ENCODE data around the gene COPS9. TPM values are rescaled to one million over a fixed set of nuclear protein-coding genes. Genes with fewer than 3 reads are reported as not detected.

Gene COPS9
- total RNA-seq, 1 donor = 70.2 TPM

GRCh38 chr2:240168041-240168440 is 31.9 kb upstream of the COPS9 start:
- no peak overlapping the region for H3K27ac ChIP-seq (ENCODE audit: low read depth, low read length)
- H3K79me2 ChIP-seq (ENCODE audit: insufficient read depth, low read length) = no peaks in the 10 kb centered on the region
- H3K9me3 ChIP-seq (ENCODE audit: low read depth, low read length) = no peaks in the 10 kb centered on the region
- H3K36me3 ChIP-seq (ENCODE audit: insufficient read depth, low read length) = no peaks in the 10 kb centered on the region
- TF ChIP-seq, protein P1, sequence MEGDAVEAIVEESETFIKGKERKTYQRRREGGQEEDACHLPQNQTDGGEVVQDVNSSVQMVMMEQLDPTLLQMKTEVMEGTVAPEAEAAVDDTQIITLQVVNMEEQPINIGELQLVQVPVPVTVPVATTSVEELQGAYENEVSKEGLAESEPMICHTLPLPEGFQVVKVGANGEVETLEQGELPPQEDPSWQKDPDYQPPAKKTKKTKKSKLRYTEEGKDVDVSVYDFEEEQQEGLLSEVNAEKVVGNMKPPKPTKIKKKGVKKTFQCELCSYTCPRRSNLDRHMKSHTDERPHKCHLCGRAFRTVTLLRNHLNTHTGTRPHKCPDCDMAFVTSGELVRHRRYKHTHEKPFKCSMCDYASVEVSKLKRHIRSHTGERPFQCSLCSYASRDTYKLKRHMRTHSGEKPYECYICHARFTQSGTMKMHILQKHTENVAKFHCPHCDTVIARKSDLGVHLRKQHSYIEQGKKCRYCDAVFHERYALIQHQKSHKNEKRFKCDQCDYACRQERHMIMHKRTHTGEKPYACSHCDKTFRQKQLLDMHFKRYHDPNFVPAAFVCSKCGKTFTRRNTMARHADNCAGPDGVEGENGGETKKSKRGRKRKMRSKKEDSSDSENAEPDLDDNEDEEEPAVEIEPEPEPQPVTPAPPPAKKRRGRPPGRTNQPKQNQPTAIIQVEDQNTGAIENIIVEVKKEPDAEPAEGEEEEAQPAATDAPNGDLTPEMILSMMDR (IDR thresholded peaks at IDR 0.05; ENCODE audit: extremely low read depth, low read depth, low read length) = no peak
- peaks cover 14% of the 10 kb centered on the region for H3K27me3 ChIP-seq (ENCODE audit: insufficient read depth, low read length)
- DNase-seq (ENCODE audit: insufficient read length, low spot score, missing footprints) = peak; percentile 14
- no peak overlapping the region for H2AFZ ChIP-seq (ENCODE audit: low read length)
- no peak overlapping the region for H3K4me3 ChIP-seq (ENCODE audit: insufficient read depth, low read length)
- no peak overlapping the region for H3K4me2 ChIP-seq (ENCODE audit: insufficient read depth, low read length)
- H3K4me1 ChIP-seq (ENCODE audit: insufficient read depth, low read length) = no peaks in the 10 kb centered on the region
- no peaks in the 10 kb centered on the region for H4K20me1 ChIP-seq (ENCODE audit: insufficient read depth, low read length)

GRCh38 chr2:240167588-240167880 is 31.4 kb upstream of the COPS9 start:
- Histone ChIP-seq H3K36me3 (ENCODE audit: insufficient read depth, low read length) (no peaks in the 10 kb centered on the region), H2AFZ (ENCODE audit: low read length) (no peak overlapping the region), H3K4me3 (ENCODE audit: insufficient read depth, low read length) (no peak overlapping the region), H3K79me2 (ENCODE audit: insufficient read depth, low read length) (no peaks in the 10 kb centered on the region), H3K27me3 (ENCODE audit: insufficient read depth, low read length) (peaks cover 13% of the 10 kb centered on the region), H3K9me3 (ENCODE audit: low read depth, low read length) (no peaks in the 10 kb centered on the region), H3K4me1 (ENCODE audit: insufficient read depth, low read length) (no peaks in the 10 kb centered on the region), H3K4me2 (ENCODE audit: insufficient read depth, low read length) (no peak overlapping the region), H3K27ac (ENCODE audit: low read depth, low read length) (no peak overlapping the region), H4K20me1 (ENCODE audit: insufficient read depth, low read length) (no peaks in the 10 kb centered on the region)
- TF ChIP-seq, protein P1 (IDR thresholded peaks at IDR 0.05; ENCODE audit: extremely low read depth, low read depth, low read length) = no peak
- no peak for DNase-seq (ENCODE audit: insufficient read length, low spot score, missing footprints)

DNA sequence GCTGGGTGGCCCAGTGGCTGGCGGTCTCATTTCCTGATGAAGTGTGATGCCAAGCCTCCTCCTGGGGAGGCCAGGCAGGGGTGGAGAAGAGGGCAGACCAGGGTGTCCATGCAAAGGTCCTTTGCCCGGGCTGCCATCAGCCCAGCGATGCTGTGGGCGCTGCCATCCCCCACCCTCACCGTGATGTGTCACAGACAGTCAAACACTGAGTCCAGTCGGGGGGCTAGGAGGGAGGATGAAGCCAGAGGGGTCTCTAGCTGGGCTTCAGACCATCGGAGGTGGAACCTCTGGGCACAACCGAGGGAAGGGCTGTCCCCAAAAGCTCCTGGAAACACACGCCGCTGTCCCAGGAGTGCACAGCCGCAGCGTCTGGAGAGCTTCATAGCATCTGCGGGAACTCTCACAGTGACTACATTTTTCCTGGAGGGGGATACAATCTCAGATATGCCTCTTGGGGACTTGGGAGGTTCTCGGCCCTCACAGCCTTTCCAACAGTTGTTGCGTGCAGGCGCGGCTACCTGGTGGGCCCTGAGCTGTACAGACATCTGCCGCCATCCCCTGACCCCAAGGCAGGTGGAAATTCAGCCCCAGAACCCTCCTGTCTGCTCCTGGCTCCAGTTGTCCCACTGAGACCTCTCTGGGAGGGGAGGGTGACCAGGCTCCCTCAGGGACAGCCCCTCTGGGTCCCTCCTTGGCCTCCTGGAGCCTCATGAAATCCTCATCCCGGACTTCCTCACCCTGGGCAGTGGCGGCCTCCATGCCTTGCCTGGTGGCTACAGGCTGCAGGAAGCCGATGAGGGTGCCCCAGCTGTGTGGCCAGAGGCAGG is 30.9 kb upstream of the COPS9 start:
- H3K79me2 ChIP-seq (ENCODE audit: insufficient read depth, low read length) = no peaks in the 10 kb centered on the region
- no peaks in the 10 kb centered on the region for H3K4me1 ChIP-seq (ENCODE audit: insufficient read depth, low read length)
- H3K27ac ChIP-seq (ENCODE audit: low read depth, low read length) = no peak overlapping the region
- H3K4me3 ChIP-seq (ENCODE audit: insufficient read depth, low read length) = no peak overlapping the region
- H3K27me3 ChIP-seq (ENCODE audit: insufficient read depth, low read length) = peaks cover 8% of the 10 kb centered on the region
- H2AFZ ChIP-seq (ENCODE audit: low read length) = no peak overlapping the region
- peak; percentile 69 for DNase-seq (ENCODE audit: insufficient read length, low spot score, missing footprints)
- H3K9me3 ChIP-seq (ENCODE audit: low read depth, low read length) = no peaks in the 10 kb centered on the region
- H3K4me2 ChIP-seq (ENCODE audit: insufficient read depth, low read length) = no peak overlapping the region
- no peaks in the 10 kb centered on the region for H3K36me3 ChIP-seq (ENCODE audit: insufficient read depth, low read length)
- TF ChIP-seq, protein P1 (IDR thresholded peaks at IDR 0.05; ENCODE audit: extremely low read depth, low read depth, low read length) = no peak
- no peaks in the 10 kb centered on the region for H4K20me1 ChIP-seq (ENCODE audit: insufficient read depth, low read length)

DNA sequence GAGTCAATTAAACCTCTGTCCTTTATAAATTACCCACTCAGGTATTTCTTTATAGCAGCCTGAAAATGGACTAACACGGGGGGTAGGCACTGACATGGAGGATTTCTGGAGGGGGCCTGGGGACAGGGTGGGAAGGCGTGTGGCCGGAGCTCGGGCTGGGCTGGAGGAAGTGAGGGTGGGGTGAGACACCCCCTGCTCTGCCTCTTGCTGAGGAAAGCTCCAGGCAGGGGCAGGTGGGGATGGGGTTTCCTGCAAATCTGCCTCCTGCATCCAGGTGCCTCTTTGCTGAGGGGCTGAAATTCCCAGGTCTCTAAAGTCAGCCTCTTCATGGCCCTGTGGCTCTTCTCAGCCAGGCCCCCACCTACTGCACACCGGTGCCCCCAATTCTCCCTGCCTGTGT is 30.1 kb upstream of the COPS9 start:
- H3K4me1 ChIP-seq (ENCODE audit: insufficient read depth, low read length) = no peaks in the 10 kb centered on the region
- peak; percentile 27 for DNase-seq (ENCODE audit: insufficient read length, low spot score, missing footprints)
- H3K27ac ChIP-seq (ENCODE audit: low read depth, low read length) = no peak overlapping the region
- H3K79me2 ChIP-seq (ENCODE audit: insufficient read depth, low read length) = no peaks in the 10 kb centered on the region
- no peaks in the 10 kb centered on the region for H3K36me3 ChIP-seq (ENCODE audit: insufficient read depth, low read length)
- no peak overlapping the region for H3K4me3 ChIP-seq (ENCODE audit: insufficient read depth, low read length)
- no peak overlapping the region for H2AFZ ChIP-seq (ENCODE audit: low read length)
- H3K4me2 ChIP-seq (ENCODE audit: insufficient read depth, low read length) = no peak overlapping the region
- no peaks in the 10 kb centered on the region for H4K20me1 ChIP-seq (ENCODE audit: insufficient read depth, low read length)
- H3K27me3 ChIP-seq (ENCODE audit: insufficient read depth, low read length) = peaks cover 1% of the 10 kb centered on the region
- TF ChIP-seq, protein P1 (IDR thresholded peaks at IDR 0.05; ENCODE audit: extremely low read depth, low read depth, low read length) = no peak
- no peaks in the 10 kb centered on the region for H3K9me3 ChIP-seq (ENCODE audit: low read depth, low read length)

Data from osteoblast (primary cell).